T1000 (cell line): ENCODE measurements around the gene GFPT2.

Experiments
- DNase-seq: peaks from one replicate; lab custom pipeline; 2025; ENCODE audit warnings: mixed read lengths; lab: John Stamatoyannopoulos, UW

GFPT2 gene

GRCh38 chr5:180332861-180333260, 20.3 kb downstream of the GFPT2 start:
- DNase-seq, result no peak

DNA sequence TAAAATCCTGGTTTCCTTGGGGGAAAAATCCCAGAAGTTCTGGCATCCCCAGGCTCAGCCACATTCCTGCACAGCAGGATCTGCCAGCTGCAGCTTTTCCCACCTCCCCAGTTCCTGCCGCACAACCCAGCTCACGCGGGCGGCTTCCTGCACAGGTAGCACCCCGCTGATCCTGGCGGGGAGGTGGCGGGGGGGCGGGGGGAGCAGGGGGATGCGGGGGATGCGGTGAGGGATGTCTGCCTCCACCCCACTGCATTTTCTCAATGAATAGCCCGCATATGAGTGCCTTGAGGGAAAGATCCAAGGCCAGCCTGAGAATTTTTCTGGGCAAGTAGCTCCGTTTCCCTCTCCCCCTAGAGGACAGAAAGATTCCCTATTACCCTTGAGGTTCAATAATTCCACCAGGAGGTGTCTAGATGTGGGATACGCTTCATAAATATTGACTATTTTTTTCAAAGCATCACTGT, 21.1 kb downstream of the GFPT2 start:
- DNase-seq, result no peak

GRCh38 chr5:180331647-180331950, 21.5 kb downstream of the GFPT2 start:
- no peak for DNase-seq

DNA sequence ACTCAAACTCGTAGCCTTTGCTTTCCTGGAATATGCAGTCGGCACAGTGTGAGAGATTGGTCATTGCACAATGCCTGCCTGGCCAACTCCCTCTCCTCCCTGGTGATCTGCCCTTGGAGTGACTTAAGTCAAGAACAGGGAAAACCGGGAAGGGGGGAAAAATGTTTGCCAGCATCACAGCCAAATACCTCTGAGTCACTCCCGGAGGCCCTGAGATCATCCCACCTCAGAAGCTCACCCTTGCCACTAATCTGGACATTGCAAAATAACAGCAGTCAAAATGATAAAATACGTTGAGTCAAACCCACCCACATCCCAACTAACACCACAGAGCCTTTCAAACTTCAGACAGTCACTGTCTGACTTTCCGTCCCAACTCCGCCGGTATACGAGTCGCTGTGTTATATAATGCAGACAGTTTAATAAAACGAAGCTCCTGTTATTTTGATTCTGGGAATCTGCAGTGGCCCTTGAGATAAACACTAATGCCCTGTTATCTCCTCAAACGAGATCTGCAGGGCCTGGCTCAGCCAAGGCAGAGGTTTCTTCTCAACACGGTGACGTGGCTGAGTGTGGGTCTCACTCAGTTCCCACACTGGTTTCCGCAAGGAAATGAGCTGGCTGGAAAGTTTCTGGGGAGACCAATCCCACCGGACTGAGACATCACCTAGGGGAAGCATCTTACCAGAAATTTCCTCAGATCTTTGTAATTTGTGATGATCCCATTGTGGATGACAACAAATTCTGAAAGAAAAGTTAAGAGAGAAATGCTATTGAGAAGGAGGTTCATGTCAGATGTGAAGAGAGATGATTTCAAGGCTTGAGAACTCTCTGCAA, 22.1 kb downstream of the GFPT2 start:
- peak; percentile 76 for DNase-seq

GRCh38 chr5:180330270-180330648, 22.9 kb downstream of the GFPT2 start:
- no peak for DNase-seq

DNA sequence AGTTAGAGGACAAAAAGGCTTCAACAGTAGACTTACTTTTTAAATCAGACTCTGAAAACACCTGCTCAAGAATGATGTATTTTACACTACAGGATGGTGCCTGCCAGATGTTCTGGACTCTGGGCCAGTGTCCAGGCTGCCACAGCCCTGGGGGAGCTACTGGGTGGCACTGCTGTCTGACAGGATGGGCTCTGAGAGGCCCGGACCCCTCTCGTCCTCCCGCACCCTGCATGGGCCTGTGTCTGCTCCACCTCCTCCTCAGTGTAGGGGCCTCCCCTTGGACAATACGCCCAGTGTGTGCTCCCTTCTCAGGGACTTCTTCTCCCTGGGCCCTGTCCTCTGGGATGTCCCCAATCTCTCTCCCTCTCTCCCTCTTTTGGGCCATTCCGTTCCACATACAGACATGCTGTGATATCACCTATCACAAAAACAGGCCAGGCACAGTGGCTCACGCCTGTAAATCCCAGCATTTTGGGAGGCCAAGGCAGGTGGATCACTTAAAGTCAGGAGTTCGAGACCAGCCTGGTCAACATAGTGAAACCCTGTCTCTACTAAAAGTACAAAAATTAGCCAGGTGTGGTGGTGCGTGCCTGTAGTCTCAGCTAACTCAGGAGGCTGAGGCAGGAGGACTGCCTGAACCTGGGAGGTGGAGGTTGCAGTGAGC, 23.4 kb downstream of the GFPT2 start:
- DNase-seq, result no peak

GRCh38 chr5:180329138-180329435, 24.0 kb downstream of the GFPT2 start:
- no peak for DNase-seq

GRCh38 chr5:180328296-180329137, 24.6 kb downstream of the GFPT2 start:
- no peak for DNase-seq

DNA sequence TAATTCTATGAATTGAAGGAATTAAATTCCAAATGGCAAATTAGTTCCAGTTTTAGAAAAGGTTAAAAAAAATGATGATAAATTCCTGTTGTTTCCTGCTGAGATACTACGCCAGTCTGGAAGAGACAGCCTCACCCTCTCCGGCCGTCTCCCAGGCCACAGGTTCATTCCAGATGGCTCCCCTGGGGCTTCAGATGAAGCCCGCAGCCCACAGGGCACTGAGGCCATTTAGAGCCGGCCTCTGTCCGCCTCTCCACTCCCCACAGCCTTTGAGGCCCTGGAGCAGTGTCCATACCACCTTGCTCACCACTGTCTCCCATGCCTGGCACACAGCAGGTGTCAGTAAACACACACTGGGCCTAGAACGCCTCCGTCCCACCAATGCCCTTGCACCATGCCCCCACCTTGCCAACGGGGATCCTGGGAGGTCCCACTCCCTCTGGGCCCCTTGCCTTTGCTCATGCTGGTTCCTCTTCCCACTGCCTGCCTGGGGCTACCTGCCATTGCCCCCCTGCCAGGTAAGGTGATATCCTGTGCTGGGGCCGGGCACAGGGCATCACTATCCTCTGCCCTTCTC, 26.1 kb downstream of the GFPT2 start:
- DNase-seq, result no peak

GRCh38 chr5:180324601-180324950, 28.6 kb downstream of the GFPT2 start:
- no peak for DNase-seq

GRCh38 chr5:180323941-180324600, 29.1 kb downstream of the GFPT2 start:
- peak; percentile 30 for DNase-seq

DNA sequence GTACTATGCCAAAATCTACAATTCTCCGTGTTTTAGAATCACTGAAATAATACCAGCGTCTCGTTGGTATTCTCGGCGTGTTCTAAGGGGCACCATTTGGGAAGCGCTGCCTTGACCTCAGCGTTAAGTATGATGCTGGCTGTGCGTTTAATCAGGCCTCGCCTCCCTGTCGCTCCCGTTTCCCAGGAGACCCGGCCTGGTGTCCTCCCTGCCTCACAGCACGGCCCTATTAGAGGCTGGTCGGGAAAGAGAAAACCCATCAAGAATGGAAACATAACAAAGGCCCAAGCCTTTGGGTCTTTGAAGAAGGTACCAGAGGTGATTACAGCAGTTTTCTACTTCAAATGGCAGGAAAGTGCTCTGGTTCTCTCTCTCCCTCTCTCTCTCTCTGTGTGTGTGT, 30.0 kb downstream of the GFPT2 start:
- DNase-seq, result no peak

DNA sequence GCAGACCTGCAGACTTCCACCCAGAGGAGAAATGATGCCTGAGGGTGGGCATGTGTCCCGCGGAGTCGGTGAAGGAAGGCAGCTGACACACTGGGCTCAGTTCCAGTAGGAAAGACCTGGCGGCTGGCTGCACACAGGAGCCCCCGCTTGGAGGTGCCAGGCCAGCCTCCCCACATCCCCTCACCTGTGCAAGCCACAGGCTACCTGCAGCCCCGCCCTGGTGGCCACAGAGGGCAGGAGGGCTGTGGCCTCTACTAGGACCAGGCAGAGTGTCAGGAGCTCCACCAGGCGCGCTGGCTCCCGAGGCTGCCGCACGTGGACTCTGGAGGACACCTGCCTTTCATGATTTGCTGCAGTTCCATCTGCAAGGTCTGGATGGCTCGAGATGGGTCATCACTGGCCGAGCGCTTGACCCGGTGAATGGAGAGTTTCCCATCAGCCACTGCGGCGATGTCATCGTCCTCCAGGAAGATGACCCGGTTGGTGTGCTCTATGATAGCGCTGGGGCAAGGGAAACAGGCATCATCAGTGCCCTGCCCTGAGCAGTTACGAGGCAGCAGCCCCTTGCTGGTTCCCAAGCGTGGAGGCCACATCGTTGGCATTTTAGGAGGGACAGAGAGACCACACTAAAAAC, 34.6 kb downstream of the GFPT2 start:
- DNase-seq, result no peak

- no peak for DNase-seq
Measured at GRCh38 chr5:180316586-180316985, 36.5 kb downstream of the GFPT2 start.

DNA sequence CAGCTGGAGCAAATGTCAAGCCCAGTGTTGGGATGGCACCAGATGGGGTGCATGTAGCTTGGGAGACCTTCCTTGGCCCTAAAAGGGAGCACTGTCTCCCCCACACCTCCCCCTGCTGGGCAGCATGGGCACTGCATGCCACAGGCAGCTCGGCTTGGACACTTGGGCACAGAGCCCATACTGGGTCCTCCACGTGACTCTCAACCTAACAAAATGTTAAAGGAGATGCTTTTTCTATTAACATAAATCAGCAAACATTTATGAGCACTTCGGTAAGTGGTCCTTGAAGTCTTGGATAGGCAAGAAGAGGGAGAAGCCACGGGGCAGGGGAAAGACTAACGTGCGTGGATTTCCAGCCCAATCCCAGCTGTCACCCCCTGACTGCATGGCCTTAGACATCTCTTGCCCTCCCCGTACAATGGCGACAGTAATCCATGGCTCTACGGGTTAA, 37.3 kb downstream of the GFPT2 start:
- no peak for DNase-seq

DNA sequence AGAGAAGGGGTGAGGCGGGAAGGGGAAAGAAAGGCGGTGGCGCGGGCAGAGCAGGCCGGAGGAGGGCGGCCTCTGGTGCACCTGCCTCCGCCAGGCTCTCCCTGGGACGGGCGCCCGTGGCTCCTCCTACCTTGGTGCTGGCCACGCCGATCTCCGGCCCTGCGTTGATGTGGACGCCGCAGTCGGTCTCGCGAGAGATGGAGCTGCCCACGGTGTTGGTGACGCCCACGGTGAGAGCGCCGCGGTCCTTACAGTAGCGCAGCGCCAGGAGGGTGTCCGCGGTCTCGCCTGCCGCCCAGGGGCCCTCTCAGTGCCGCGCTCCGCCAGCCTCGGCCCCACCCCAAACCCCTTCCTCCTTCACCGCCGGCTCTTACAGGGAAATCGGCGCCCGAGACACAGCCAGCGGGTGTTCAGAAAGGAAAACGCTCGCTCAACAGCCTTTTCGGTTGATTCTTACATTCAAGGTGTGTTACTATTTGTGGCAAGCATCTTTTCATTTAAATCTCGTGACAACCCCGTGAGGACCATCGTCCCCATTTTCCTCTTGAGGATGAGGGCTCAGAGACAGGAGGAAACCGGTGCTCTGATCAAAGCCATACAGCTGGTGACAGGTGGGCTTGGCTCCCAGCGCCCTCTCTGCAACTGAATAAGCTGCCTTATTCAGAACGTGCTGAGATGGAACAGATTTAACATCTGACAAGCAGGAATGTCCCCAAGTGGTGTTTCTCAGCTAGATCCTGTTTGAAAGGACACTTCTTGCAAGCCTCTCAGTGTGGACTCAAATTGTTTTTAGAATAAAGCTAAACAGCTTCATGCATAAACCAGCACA, 39.2 kb downstream of the GFPT2 start:
- DNase-seq, result no peak

- DNase-seq, result no peak
Measured at GRCh38 chr5:180311216-180311615, 41.9 kb downstream of the GFPT2 start.

DNA sequence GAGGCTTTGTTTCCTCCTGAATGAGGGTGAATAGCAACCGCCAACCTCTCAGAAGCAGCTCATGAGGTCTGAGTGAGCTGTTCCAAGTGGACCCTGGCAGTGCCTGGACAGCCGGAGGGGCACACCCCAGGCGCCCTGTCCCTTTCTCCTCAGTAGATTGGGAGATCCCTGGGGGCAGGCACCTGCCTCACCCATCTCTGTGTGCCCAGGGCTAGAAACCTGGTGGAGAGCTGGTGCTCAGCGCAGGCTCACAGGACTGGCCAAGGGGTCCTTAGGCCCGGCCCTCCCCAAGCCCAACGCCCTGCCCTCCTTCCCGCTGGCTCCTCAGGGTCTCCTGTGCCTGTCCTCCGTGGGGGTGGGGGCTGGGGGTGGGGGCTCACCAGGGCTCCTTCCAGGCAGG, 46.3 kb downstream of the GFPT2 start:
- no peak for DNase-seq

GRCh38 chr5:180305481-180305880, 47.7 kb downstream of the GFPT2 start:
- no peak for DNase-seq
